ENCODE measurements around the gene CDYL. TPM values are rescaled to one million over a fixed set of nuclear protein-coding genes. Genes with fewer than 3 reads are reported as not detected.

The CDYL gene
- total RNA-seq, 1 donor from 2014 or later, result 40.3 TPM

DNA sequence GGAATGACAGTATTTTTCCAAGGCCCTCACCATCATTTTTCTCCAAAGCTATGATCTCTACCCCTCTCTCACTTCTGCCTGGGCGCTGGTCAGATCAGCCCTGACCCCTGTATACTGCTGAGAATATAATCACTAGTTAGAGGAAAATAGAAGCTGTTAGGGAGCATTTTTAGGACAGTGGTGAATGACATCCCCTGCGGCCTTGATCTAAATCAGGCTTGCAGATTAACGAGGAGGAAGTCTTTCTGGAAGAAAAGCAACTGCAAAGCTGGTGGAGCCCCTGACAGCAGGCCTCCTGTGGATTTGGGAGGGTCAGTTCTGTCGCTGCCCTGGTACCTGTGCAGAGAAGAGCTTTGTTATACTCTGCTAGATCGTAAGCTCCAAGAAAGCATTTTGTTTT, 119.8 kb downstream of the CDYL start:
- no peak for ATAC-seq
- intact Hi-C loops (cut with DNase I), result no loop called here
- DNase-seq (ENCODE audit: low spot score), result no peak

- ATAC-seq (no peak), DNase-seq (ENCODE audit: low spot score) (no peak)
- intact Hi-C loops (cut with DNase I), result no loop called here
These were observed 120.2 kb downstream of the CDYL start for GRCh38 chr6:4896401-4896800.

- intact Hi-C loops (cut with DNase I), result no loop called here
- no peak for DNase-seq (ENCODE audit: low spot score)
- no peak for ATAC-seq
These were observed 123.2 kb downstream of the CDYL start for GRCh38 chr6:4899249-4900034.

GRCh38 chr6:4901386-4902061, 125.3 kb downstream of the CDYL start:
- ATAC-seq, result no peak
- intact Hi-C loops (cut with DNase I), result no loop called here
- DNase-seq (ENCODE audit: low spot score), result no peak

- no peak for DNase-seq (ENCODE audit: low spot score)
- no peak for ATAC-seq
- intact Hi-C loops (cut with DNase I), result no loop called here
These were observed 126.2 kb downstream of the CDYL start for GRCh38 chr6:4902363-4902762.

DNA sequence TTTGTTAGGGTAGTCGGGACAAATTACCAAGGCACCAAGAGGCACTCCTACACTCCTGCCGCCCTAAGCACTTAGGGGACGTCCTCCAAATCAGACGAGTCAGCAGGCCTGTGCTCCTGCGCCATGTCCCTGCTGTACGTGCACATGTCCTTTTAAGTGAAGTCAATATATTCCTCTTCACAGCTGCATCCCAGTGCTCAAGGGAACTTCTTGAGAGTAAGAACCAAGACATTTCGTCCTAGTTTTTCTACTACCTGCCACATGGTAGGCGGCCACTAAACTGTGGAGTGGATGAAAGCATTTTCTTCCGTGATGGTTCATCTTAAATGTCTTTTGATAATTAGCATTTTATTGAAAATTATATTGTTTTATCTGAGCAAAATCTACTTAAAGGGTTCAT, 126.9 kb downstream of the CDYL start:
- DNase-seq (ENCODE audit: low spot score), result no peak
- intact Hi-C loops (cut with DNase I), result no loop called here

GRCh38 chr6:4903751-4904370, 127.7 kb downstream of the CDYL start:
- DNase-seq (ENCODE audit: low spot score) (no peak), ATAC-seq (no peak)
- intact Hi-C loops (cut with DNase I), result no loop called here

More for the DNA sequence above, 126.9 kb downstream of the CDYL start:
- ATAC-seq, result no peak

DNA sequence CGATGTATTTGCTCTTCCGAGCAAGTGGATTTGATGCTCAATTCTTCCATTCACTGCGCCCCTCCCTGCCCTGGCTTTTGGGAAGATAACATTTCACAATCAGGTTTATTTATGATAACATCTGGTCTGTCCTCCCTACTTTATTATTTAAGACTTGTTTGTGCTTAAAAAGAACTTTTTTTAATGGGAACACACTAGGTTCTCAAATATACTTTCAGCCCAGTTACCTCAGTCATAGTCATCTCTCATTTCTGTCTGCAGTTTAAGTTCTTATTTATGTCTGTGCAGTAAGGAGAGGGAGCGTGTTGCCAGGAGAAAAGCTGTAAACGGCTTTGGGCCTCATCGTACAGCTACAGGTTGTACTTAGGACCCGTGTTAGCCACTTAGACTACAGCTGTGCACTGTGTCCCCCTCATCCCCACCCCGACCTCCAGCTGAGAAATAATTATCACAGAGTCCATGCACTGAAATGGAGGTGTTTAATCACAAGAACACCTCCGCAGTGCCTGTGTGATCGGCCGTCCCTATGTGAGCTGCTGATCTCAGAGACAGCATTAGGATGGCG, 128.3 kb downstream of the CDYL start:
- no peak for ATAC-seq
- intact Hi-C loops (cut with DNase I), result no loop called here
- DNase-seq (ENCODE audit: low spot score), result no peak

DNA sequence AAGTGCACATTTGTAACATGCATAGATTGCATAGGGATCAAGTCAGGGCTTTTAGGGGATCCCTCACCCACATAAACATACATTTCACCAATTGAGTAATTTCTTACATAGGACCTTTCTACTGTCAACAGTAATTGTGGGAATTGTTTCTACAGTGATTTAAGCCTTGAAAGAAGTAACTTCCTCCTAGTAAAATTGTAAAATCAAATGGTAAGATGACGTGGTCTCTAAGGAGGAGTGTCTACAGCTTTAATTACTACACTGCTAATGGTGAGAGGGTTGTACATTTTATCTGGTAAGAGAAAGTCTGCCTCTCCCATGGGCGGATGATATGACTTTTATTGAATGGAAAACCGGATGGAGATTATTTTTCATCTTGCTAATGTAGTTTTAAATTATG, 129.6 kb downstream of the CDYL start:
- intact Hi-C loops (cut with DNase I), result no loop called here
- DNase-seq (ENCODE audit: low spot score) (no peak), ATAC-seq (no peak)

DNA sequence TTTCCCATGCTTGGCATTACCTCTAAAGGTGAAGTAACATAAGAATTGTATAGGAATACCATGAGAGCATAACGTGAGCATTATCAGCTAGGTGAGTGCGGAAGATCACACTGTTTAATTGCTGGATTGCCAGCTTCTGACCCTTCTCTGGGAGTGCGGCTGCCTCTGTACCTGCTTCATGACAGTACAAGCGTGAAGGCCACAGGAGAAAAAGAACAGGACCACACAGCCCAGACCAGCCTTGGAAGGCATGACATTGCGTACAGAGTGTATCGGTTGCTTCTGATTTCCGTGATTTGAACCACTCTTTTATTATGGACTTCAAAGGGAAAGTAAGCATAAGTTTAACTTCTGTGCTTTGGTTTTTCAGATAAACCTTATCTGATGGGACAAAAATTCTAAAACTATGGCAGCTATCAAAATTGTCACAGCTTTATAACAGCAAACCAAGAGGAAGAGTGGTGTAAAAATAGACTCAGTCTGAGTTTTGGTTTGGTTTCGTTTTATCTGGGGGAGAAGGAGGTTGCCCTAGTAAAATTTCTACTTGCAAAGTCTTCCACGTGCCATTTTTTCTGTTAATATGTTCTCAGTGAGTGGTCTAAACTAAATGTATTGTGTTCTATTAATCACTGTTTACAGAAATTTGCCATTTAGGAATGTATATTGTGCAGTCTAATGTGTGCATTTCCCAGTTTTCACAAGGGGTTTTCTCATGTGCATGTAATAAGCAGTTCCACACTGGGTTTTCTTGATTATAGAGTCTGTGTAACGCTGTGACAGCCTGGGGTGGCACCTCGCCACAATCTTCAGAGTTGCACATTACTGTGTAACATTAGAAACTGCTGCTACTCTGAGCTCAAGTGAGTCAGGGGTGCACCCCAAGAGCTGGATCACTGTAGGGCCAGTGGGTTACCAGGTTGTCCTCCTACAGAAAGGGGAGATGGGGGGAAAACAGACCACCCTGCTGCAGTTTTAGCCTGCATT, 130.4 kb downstream of the CDYL start:
- DNase-seq (ENCODE audit: low spot score), result no peak
- ATAC-seq, result no peak
- intact Hi-C loops (cut with DNase I), result no loop called here

- intact Hi-C loops (cut with DNase I), result no loop called here
- no peak for DNase-seq (ENCODE audit: low spot score)
- ATAC-seq, result no peak
These were observed 131.4 kb downstream of the CDYL start for GRCh38 chr6:4907602-4908001.

DNA sequence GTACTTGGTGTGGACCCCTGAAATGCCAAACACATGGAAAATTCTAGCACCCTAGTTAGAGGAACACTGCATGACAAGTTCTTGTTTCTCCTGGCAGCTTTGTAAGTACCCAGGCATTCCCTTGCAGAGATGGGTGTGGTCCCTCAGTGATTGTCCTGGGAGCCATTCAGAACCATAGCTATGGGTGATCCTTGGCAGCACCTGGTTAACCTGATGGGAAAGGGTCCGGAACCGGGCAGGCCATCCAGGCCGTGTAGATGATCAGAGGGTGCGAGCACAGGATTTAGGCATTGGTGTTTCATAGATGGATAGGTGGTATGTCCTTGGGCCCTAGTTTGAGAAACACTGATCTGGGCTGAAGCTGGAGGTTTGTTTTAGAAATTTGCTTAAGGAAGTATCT, 131.9 kb downstream of the CDYL start:
- intact Hi-C loops (cut with DNase I), result no loop called here
- no peak for ATAC-seq

DNA sequence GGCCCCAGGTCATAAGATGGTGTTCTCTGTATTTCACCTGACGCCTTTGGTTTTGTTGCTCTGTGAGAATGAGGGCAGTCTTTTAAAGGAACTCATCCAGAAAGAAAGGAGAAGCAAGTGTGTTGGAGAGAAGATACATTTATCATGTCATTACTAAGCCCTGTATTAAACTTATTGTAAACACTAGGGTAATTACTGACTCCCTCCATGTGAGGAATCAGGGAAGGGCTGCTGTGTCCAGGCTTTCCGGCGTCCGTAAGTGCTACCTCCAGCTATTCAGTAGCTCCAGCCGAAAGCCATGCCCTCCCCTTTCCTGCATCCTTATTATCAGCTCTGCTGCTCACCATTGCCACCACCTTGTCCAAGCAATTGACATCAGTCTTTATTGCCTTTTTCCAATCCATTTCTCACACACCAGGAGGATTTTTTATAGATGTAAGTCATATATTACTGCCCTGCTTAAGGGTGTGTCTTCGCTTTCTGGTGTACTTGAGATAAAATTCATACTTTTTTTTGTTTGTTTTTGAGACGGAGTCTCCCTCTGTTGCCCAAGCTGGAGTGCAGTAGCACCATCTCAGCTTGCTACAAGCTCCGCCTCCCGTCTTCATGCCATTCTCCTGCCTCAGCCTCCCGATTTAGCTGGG, 133.0 kb downstream of the CDYL start:
- ATAC-seq (no peak), DNase-seq (ENCODE audit: low spot score) (no peak)
- intact Hi-C loops (cut with DNase I), result no loop called here

More for the DNA sequence above, 131.9 kb downstream of the CDYL start:
- no peak for DNase-seq (ENCODE audit: low spot score)

DNA sequence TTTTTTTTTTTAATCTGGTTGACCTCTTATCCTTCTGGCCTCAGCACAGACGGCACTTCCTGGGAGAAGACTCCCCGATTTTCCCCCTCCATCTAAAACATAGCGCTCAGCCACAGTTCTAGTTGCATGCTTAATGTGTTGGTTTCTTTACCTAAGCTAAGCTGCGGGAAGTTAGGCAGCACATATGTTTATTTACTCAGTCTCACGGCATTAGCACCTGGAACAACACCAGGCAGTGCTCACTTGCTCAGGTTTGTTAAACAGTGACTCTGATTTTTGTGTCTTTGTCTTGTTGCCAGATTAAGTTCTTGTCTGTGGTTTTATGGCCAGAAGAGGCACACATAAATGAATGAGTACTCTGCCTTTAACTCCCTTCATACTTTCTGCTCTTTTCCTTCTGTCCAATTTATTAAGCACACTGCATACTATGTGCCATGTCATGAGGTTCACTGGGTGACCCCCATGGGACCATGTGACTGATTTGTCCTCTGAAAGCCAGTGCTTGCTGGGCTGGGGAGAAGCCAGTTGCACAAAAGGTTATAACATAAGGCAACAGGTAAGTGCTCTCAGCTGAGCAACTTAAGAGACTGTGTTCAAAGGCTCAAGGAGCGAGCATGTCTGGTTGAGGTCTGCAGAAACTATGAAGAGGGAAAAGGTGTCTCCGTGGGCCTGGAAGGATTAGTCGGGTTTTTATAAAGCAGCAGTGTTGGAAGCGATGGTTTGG, 134.0 kb downstream of the CDYL start:
- no peak for ATAC-seq

GRCh38 chr6:4912559-4912958, 136.4 kb downstream of the CDYL start:
- no peak for ATAC-seq
- DNase-seq (ENCODE audit: low spot score), result no peak
- intact Hi-C loops (cut with DNase I), result no loop called here

More for the DNA sequence above, 134.0 kb downstream of the CDYL start:
- intact Hi-C loops (cut with DNase I), result no loop called here
- DNase-seq (ENCODE audit: low spot score), result no peak

DNA sequence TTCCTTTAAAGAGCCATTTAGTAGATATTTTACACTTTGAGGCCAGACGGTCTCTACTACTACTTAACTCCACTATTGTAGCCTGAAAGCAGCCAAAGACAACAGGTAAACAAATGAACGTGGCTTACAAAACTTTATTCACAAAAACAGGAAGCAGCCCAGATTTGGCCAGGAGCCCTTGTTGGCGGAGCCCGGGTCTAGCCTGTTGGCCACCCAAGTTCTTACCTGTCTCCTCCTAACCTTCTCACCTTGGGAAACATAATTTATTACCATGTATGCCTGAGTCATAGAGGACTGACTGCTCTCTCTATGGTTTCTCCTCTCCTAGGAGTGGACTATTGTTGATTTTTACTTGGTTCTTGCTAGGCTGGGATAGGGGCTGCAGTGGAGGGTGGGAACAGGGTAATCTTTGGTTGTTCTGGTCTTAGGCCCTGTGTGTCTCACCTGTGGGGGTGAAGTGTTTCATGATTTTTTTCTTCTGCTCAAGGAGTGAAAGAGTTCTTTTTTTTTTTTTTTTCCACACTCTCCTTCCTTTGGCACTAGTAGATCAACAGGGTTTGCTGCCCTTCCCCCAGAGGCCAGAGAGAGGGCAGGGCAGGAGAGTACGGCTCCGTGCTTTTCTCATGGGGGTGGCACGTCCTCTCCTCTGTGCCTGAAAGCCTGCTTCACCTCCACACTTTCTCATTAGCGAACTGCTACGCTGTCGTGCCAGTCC, 137.7 kb downstream of the CDYL start:
- intact Hi-C loops (cut with DNase I), result no loop called here
- ATAC-seq (peak; percentile 41), DNase-seq (ENCODE audit: low spot score) (no peak)

All from sciatic nerve (tissue), 2 donors.